ENCODE data around the gene RRP15.

The RRP15 gene

GRCh38 chr1:218341325-218341724 is 56.2 kb downstream of the RRP15 start:
- no peak for DNase-seq (ENCODE audit: low read depth)

- DNase-seq (ENCODE audit: low read depth): no peak
Observed at GRCh38 chr1:218342091-218342490, 57.0 kb downstream of the RRP15 start.

DNA sequence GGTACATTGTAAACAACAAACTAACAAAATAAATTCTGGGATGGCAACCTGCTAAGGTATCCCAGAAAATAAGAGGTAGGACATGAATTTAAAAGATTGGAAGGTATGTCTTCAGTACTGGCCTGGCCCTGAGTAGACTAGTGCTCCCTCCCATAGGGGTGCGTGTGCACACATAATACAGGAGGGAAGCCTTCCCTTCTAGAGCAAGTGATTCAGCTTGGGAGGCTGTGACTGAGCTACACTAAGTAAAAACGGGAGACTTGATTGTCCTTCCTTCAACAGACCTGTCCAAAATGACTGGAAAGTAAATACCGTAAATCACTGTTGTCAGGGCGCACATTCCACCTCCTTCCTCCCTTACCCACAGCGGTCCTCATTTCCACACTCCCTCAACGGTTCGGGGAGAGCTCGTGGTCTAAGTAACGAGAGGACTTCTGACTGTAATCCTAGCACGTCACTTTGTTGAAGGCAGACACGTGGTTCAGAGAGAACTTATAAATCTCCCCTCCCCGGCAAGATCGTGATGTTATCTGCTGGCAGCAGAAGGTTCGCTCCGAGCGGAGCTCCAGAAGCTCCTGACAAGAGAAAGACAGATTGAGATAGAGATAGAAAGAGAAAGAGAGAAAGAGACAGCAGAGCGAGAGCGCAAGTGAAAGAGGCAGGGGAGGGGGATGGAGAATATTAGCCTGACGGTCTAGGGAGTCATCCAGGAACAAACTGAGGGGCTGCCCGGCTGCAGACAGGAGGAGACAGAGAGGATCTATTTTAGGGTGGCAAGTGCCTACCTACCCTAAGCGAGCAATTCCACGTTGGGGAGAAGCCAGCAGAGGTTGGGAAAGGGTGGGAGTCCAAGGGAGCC is 60.0 kb downstream of the RRP15 start, which contains the start of gene TGFB2:
Gene TGFB2, plus strand, starts transcription at position 523 of the 859 bp plus-strand sequence. CDS start 1,366 bp downstream, outside the sequence.
- DNase-seq (ENCODE audit: low read depth): peak; percentile 98

- peak; percentile 78 for DNase-seq (ENCODE audit: low read depth)
Observed at GRCh38 chr1:218345673-218346390, 60.7 kb downstream of the RRP15 start.

DNA sequence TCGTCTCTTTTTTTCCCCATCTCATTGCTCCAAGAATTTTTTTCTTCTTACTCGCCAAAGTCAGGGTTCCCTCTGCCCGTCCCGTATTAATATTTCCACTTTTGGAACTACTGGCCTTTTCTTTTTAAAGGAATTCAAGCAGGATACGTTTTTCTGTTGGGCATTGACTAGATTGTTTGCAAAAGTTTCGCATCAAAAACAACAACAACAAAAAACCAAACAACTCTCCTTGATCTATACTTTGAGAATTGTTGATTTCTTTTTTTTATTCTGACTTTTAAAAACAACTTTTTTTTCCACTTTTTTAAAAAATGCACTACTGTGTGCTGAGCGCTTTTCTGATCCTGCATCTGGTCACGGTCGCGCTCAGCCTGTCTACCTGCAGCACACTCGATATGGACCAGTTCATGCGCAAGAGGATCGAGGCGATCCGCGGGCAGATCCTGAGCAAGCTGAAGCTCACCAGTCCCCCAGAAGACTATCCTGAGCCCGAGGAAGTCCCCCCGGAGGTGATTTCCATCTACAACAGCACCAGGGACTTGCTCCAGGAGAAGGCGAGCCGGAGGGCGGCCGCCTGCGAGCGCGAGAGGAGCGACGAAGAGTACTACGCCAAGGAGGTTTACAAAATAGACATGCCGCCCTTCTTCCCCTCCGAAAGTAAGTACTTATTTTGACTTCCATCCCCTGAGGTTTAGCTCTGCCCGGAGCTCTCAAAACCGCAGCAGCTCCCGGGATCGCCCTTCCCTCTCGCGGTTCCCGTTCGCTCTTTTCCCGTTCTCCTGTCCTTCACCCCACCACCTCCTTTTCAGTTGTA is 61.5 kb downstream of the RRP15 start:
- DNase-seq (ENCODE audit: low read depth): peak; percentile 62

GRCh38 chr1:218347336-218347722 is 62.2 kb downstream of the RRP15 start:
- peak; percentile 73 for DNase-seq (ENCODE audit: low read depth)

DNA sequence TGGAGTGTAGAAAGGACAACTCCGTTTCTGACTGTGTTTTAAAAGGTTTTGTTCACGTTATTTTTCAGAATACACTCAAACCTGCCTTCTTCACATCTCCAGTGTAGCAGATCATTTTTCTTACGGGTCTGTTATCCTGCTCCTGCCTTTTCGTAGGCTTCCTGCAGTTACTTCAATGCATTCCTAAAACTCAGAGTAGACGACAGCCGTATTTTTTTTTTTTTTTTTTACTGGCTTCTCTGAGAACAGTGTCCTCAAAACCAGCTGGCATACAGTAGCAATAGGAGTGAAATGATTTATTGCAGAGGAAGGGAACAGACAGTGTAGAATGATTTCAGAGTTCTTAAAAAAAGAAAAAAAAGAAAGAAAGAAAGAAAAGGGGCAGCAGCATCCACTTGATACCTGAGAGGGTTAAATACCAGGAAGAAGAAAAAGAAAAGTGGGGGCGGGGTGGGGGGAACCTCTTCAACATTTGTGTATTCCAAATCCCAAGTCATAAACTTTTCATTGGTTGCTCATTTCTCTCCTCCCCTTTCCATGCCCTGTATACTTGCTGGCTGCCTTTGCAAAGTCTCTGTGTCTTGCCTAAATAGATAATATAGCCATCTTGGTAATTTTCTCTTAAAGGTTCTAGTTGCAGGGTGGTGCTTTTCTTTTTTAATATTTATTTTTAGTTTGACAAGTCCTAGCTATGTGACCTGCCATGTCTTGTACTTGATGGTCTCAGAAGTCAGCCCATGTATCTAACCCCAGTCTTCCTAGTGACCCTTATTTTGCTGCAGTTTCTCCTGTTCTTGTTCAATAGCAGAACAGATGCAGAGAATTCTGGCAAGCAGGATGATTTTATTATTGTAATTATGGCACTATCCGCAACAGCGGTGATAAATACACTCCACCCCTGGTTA is 62.9 kb downstream of the RRP15 start:
- DNase-seq (ENCODE audit: low read depth): peak; percentile 83

DNA sequence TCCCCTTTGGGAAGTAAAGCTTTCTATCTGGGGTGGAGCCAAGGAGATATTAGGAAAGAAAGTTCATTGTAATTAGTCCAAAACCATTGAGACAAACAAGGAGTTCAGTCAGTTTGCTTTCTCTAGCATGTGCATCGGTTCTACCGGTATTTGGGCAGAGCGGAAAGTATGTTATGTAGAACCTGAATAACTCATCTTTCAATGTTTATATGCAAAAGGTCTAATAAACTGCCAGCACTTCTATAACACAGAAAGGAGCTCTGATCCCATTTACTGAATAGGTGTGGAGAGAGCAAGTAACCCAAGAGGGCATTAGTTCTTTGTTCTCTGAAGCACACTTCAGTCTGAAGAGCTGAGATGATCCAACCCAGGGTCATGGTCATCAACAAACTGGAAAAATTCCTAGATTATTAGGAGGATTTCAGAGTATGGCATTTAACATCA is 63.6 kb downstream of the RRP15 start:
- DNase-seq (ENCODE audit: low read depth): no peak

DNA sequence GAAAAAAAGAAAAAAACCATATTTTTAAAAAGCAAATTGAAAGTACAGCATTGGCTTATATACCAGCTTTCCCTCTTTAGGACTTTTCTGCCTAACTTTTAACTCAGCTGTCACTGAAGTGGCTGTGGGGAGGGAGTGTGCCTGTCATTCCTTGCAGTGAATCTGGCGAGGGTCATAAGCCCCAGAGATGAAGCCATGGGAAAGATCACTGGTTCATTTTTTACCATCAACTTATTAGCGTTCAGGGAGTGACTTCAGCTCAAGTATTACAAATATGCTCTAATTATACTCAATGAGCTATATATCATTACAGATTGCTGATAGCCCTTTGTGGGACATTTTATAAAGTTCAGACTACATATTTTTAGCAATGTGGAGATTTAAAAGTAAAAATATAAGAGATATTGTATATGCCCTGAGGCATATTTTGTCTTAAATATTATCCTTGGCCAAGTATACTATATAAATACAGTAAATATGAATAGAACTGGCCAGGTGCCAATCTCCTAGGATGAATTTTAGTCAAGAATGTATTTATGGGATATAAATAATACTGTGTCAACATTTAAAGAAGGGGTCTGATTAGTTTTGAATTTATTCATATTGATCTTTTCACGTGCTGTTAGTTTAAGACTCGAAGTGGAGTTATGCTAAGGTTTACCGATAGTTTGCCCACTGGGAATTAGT is 64.4 kb downstream of the RRP15 start:
- DNase-seq (ENCODE audit: low read depth): no peak

- no peak for DNase-seq (ENCODE audit: low read depth)
Observed at GRCh38 chr1:218350035-218350525, 65.0 kb downstream of the RRP15 start.

- DNase-seq (ENCODE audit: low read depth): peak; percentile 92
Observed at GRCh38 chr1:218350801-218351266, 65.7 kb downstream of the RRP15 start.

GRCh38 chr1:218351391-218352074 is 66.4 kb downstream of the RRP15 start:
- peak; percentile 93 for DNase-seq (ENCODE audit: low read depth)

DNA sequence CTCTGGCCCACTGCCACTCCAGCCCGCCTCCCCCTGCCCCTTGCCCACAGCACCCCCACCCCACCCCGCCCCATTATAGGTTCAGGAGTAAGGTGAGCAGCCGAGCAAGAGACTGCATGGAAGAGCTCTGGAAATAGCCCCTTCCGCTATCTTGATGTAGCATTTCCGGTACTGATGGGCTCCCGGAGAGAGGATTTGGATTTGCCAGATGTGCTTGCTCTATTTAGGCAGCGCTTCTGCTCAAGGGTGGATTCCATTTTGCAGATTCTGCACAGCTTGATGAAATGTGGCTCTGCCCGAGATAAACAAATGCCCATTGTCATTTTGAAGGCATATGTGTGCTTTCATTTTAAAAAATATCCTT is 67.0 kb downstream of the RRP15 start:
- DNase-seq (ENCODE audit: low read depth): no peak

DNA sequence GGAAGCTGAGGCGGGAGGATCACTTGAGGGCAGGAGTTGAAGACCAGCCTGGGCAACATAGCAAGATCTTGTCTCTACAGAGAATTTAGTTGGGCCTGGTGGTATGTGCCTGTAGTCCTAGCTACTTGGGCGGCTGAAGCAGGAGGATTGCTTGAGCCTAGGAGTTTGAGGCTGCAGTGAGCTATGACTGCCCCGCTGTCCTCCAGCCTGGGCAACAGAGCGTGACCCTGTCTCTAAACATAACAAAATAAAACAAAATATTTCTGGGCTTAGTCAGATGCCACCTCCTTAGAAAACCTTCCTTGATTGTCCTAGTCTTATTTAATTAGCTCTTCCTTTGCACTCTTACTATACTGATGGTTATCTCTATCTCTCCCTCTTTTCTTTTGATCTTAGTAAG is 68.6 kb downstream of the RRP15 start:
- DNase-seq (ENCODE audit: low read depth): no peak

DNA sequence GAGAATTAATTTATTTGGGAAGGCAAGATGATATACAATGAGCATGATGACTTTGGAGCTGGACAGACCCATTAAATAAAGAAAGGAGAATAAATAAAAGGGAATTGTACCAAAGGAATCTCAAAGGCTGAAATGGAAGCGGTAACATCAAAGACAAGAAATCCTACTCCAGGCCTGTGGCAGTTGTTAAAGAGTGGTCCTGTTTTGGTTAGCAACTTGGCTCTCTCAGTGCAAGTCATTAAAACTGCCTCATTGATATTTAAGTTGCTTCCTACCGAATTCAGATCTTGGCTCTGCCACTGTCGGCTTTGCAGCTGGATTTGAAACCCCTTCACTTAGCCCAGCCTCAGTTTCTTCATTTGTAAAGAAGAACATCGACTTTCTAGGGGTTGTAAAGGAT is 70.2 kb downstream of the RRP15 start:
- DNase-seq (ENCODE audit: low read depth): no peak

DNA sequence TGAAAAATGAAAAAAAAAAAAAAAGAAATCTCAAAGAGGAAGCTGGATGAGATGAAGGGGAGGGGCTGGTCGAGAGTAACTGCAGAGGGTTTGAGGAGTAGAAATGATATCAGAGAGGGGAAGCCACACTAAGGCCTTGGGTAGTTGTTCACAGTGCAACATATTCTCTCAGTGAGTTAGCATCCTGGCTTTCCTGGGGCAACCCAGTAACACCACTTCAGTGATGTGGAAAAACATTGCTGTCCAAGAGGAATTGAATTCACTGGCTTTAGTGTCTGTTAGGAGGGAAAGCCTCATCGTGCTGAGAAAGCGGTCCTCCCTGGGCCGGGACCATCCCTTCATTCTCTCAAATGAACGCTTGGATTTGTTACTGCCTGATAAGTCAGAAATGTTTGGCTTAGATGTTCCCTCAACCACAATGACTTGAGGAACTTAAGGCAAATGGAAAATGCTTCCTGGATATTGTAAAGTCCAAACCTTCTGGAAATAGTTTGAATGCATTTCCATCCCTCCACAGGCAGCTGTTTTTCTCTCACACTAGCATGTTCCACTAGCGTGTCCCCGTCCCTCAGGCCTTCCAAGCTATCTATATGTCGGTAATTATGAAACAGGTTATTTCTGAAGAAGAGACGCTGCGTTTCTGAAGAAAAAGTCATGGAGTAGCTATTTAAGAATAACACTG is 72.3 kb downstream of the RRP15 start:
- no peak for DNase-seq (ENCODE audit: low read depth)

DNA sequence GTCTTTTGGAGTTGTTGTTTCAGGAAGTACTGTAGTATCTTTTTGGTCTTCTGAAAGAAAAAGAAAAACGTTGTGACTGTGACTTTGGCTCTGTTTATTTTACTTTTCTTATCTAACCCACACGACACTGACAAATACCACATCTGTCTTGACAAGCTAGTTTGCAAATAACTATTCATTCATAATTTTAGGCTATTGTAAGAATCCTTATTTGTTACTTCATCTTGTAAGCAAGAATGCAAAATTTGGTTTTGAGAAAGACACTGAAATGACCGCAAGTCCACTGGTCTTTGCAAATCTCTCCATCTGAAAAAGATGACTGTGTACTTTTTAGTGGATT is 72.8 kb downstream of the RRP15 start:
- no peak for DNase-seq (ENCODE audit: low read depth)

DNA sequence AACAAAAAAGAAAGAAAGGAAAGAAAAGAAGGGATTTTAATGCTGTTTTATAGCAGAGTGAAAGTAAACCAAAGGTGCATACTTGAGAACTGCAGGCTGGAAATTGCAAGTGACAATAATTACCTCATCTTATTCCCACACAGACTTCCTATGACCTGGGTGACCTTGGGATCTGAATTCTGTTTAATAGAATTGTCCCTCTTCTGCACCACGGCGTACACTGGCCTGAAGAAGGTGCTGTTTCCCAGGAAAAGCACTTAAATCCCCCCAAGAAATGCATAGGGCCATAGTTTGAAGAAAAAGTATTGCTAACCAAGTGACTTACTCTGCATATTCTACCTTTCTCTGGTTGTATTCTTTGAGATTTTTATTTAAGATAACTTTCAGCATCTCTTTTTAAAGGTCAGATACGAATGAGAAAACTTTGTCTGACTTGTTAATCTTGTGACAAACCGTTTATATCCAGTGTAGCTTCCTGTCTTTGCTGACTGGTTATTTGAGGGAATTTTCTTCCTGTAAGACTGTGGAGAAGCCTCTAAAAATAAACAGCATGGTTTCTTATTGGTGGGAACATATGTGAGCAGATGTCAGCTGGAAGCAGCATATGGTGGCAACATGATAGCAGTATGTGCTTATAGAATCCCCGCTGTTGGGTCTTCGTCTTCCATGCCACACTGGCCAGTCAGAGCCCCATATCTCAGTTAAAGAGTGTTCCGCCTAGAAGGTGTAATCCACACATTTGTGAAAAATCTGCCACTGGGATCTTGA is 76.4 kb downstream of the RRP15 start:
- peak; percentile 71 for DNase-seq (ENCODE audit: low read depth)

All from iris pigment epithelial cell (primary cell).